H9 (cell line): ENCODE data around the gene HLA-G. TPM values are rescaled to one million over a fixed set of nuclear protein-coding genes. Genes with fewer than 3 reads are reported as not detected.
"Not testable (repeated sequence)": the region's sequence is repeated elsewhere in the genome, so short reads cannot be mapped to it uniquely, and the experiment has no call there.

Source experiments
- DNase-seq: peaks from one replicate; pipeline ENCODE4 v3.0.0-alpha.2; 2017
- H2AFZ ChIP-seq: one replicate; pipeline ENCODE4 v1.6.1; 2013; ENCODE audit warnings: mild to moderate bottlenecking, low read length, control low read depth, moderate library complexity
- H2AK5ac ChIP-seq: 2 replicates; pipeline ENCODE4 v1.6.1; 2013; ENCODE audit warnings: low read length, control low read depth, mixed read lengths; ENCODE audit not compliant: insufficient read length
- H2BK120ac ChIP-seq: one replicate; pipeline ENCODE4 v1.6.1; 2013; ENCODE audit warnings: low read depth, mild to moderate bottlenecking, low read length, control low read depth, inconsistent platforms; ENCODE audit not compliant: poor library complexity, severe bottlenecking
- H2BK12ac ChIP-seq: 2 replicates; pipeline ENCODE4 v1.6.1; 2013; ENCODE audit warnings: low read length, control low read depth, mixed read lengths, low read depth; ENCODE audit not compliant: insufficient read length
- H2BK15ac ChIP-seq: 2 replicates; pipeline ENCODE4 v1.6.1; 2013; ENCODE audit warnings: low read depth, low read length, control low read depth
- H2BK20ac ChIP-seq: one replicate; pipeline ENCODE4 v1.6.1; 2013; ENCODE audit warnings: low read depth, mild to moderate bottlenecking, low read length, control low read depth, inconsistent platforms; ENCODE audit not compliant: poor library complexity, severe bottlenecking
- H2BK5ac ChIP-seq: 2 replicates; pipeline ENCODE4 v1.6.1; 2013; ENCODE audit warnings: low read length, control low read depth, mixed read lengths; ENCODE audit not compliant: insufficient read length
- H3K14ac ChIP-seq: 2 replicates; pipeline ENCODE4 v1.6.1; 2013; ENCODE audit warnings: low read length, control low read depth; ENCODE audit not compliant: insufficient read depth
- H3K18ac ChIP-seq: 2 replicates; pipeline ENCODE4 v1.6.1; 2013; ENCODE audit warnings: low read depth, mild to moderate bottlenecking, mixed read lengths, low read length, control low read depth; ENCODE audit not compliant: insufficient read length
- H3K23ac ChIP-seq: 2 replicates; pipeline ENCODE4 v1.6.1; 2013; ENCODE audit warnings: low read length, control low read depth, mixed read lengths, low read depth; ENCODE audit not compliant: insufficient read length
- H3K23me2 ChIP-seq: 2 replicates; pipeline ENCODE4 v1.6.1; 2013; ENCODE audit warnings: low read depth, mild to moderate bottlenecking, mixed read lengths, low read length, control low read depth; ENCODE audit not compliant: insufficient read length, poor library complexity, severe bottlenecking
- H3K27ac ChIP-seq: 2 replicates; pipeline ENCODE4 v1.5.1; 2013; ENCODE audit warnings: low read length, control low read depth, mixed read lengths, low read depth; ENCODE audit not compliant: insufficient read length
- H3K27me3 ChIP-seq: 2 replicates; pipeline ENCODE4 v1.6.1; 2013; ENCODE audit warnings: low read length, control low read depth, inconsistent platforms; ENCODE audit not compliant: insufficient read depth
- H3K4ac ChIP-seq: 2 replicates; pipeline ENCODE4 v1.6.1; 2013; ENCODE audit warnings: low read depth, mild to moderate bottlenecking, control low read depth, inconsistent platforms, low read length, moderate library complexity
- H3K4me1 ChIP-seq: 2 replicates; pipeline ENCODE4 v1.6.1; 2013; ENCODE audit warnings: low read length, control low read depth, inconsistent platforms; ENCODE audit not compliant: insufficient read depth
- H3K4me2 ChIP-seq: 2 replicates; pipeline ENCODE4 v1.6.1; 2013; ENCODE audit warnings: low read length, control low read depth, mixed read lengths; ENCODE audit not compliant: insufficient read length, insufficient read depth
- H3K56ac ChIP-seq: 2 replicates; pipeline ENCODE4 v1.6.1; 2013; ENCODE audit warnings: low read depth, mild to moderate bottlenecking, mixed read lengths, low read length, control low read depth; ENCODE audit not compliant: insufficient read length
- H3K79me1 ChIP-seq: 2 replicates; pipeline ENCODE4 v1.6.1; 2013; ENCODE audit warnings: low read depth, mild to moderate bottlenecking, moderate library complexity, low read length, control low read depth, inconsistent platforms; ENCODE audit not compliant: insufficient read depth, poor library complexity, severe bottlenecking
- H3K79me2 ChIP-seq: 2 replicates; pipeline ENCODE4 v1.6.1; 2013; ENCODE audit warnings: low read length, control low read depth, inconsistent platforms; ENCODE audit not compliant: insufficient read depth
- H3K9ac ChIP-seq: 2 replicates; pipeline ENCODE4 v1.6.1; 2013; ENCODE audit warnings: low read length, control low read depth, mixed read lengths; ENCODE audit not compliant: insufficient read length; ENCODE audit errors: extremely low read depth
- H3K9me3 ChIP-seq: one replicate; pipeline ENCODE4 v1.6.1; 2013; ENCODE audit warnings: low read depth, low read length, inconsistent platforms; ENCODE audit not compliant: control insufficient read depth
- H3T11ph ChIP-seq: one replicate; pipeline ENCODE4 v1.6.1; 2013; ENCODE audit warnings: mild to moderate bottlenecking, low read length, control low read depth, inconsistent platforms
- H4K20me1 ChIP-seq: one replicate; pipeline ENCODE4 v1.6.1; 2013; ENCODE audit not compliant: control insufficient read depth, insufficient read length, insufficient read depth
- H4K5ac ChIP-seq: 2 replicates; pipeline ENCODE4 v1.6.1; 2013; ENCODE audit warnings: low read depth, mild to moderate bottlenecking, mixed read lengths, low read length, control low read depth; ENCODE audit not compliant: insufficient read length
- H4K8ac ChIP-seq: replicated peaks from 2 replicates; pipeline ENCODE4 v1.6.1; 2013; ENCODE audit warnings: low read length, control low read depth, mixed read lengths, low read depth; ENCODE audit not compliant: insufficient read length
- H4K91ac ChIP-seq: 2 replicates; pipeline ENCODE4 v1.6.1; 2013; ENCODE audit warnings: low read depth, mild to moderate bottlenecking, moderate library complexity, mixed read lengths, low read length, control low read depth; ENCODE audit not compliant: insufficient read length
- H3K27ac Mint-ChIP-seq, 3 experiments: 2 replicates in 2 of 3; 3 replicates in 1 of 3; pipeline ENCODE4 v1.8.0; 2020 to 2021; ENCODE audit warnings: mixed read lengths in 3 of 3, mild to moderate bottlenecking in 1 of 3, moderate library complexity in 1 of 3
- H3K27me3 Mint-ChIP-seq: 2 replicates; pipeline ENCODE4 v1.8.0; 2021; ENCODE audit warnings: low read depth, mild to moderate bottlenecking, moderate library complexity, mixed read lengths
- H3K36me3 Mint-ChIP-seq, 3 experiments: 2 replicates in 2 of 3; 3 replicates in 1 of 3; pipeline ENCODE4 v1.8.0; 2020 to 2021; ENCODE audit warnings: low read depth in 3 of 3, mixed read lengths in 3 of 3; ENCODE audit not compliant: insufficient read depth in 1 of 3
- H3K4me1 Mint-ChIP-seq, 2 experiments: 2 replicates each; pipeline ENCODE4 v1.8.0; 2020; ENCODE audit warnings: mixed read lengths in 2 of 2
- H3K4me3 Mint-ChIP-seq, 2 experiments: 2 replicates in 1 of 2; 3 replicates in 1 of 2; pipeline ENCODE4 v1.8.0; 2020 to 2021; ENCODE audit warnings: mild to moderate bottlenecking in 2 of 2, mixed read lengths in 2 of 2, moderate library complexity in 1 of 2
- H3K9me3 Mint-ChIP-seq, 2 experiments: 2 replicates in 1 of 2; 3 replicates in 1 of 2; pipeline ENCODE4 v1.8.0; 2020; ENCODE audit warnings: mild to moderate bottlenecking in 2 of 2, mixed read lengths in 2 of 2, moderate library complexity in 1 of 2
- WGBS: extraction: QIAGEN DNeasy Blood & Tissue Kit; methylation state at CpG from one replicate; pipeline ENCODE4 v1.1.7; 2013; ENCODE audit warnings: missing lambda C conversion rate, low lambda C conversion rate, mixed read lengths; ENCODE audit not compliant: insufficient read length; ENCODE audit errors: extremely low coverage; 5-methylcytosine and 5-hydroxymethylcytosine counted together
- long read RNA-seq: library from polyadenylated mRNA; unstranded; transcript quantifications from one replicate; pipeline ENCODE4 v2.0.0, GENCODE V29; 2020
- total RNA-seq: library from RNA; stranded (reverse); gene quantifications from 2 replicates; pipeline ENCODE4 v1.2.1, GENCODE V29; 2021
- TF ChIP-seq, protein P1 (sequence below): fragments of 200-600 bp; sonication (generic); conservative IDR thresholded peaks from 3 replicates; pipeline ENCODE4 v1.8.0; 2021; ENCODE audit warnings: antibody characterized with exemption, mild to moderate bottlenecking

Gene HLA-G
- 2.7 and 2.9 TPM in 2 replicates for total RNA-seq
- long read RNA-seq, transcript HLA-G-201 (7 exons, 1,427 nt), result major isoform, 5 of 7 reads
- long read RNA-seq, partial matches to known transcripts, result 1 of 7 reads
- long read RNA-seq, other reads (novel, unspliced or antisense), result 1 of 7 reads

GRCh38 chr6:29827579-29828470 lies at the start of gene HLA-G:
TSS of gene HLA-G (plus strand) at chr6:29827825. CDS start at chr6:29827845, 20 bp downstream.
- H2BK120ac ChIP-seq, result no peak within 1 kb of the TSS
- H3K9me3 ChIP-seq, result no peaks in the 10 kb centered on the region
- H3K23ac ChIP-seq, result no peak within 1 kb of the TSS
- peaks cover 11% of the 10 kb centered on the region for H3K23me2 ChIP-seq
- Mint-ChIP-seq H3K4me3 (peak within 1 kb of the TSS; percentile 69 to 79), H3K36me3 (peaks cover 0 to 2% (median 0%) of the 10 kb centered on the region in 3 experiments; a peak in 2 of 7 replicates), H3K4me1 (peaks cover 2 to 11% of the 10 kb centered on the region in 2 experiments; a peak in 3 of 4 replicates), H3K27me3 (peaks cover 72% of the 10 kb centered on the region), H3K9me3 (no peaks in the 10 kb centered on the region; a peak in 1 of 5 replicates), H3K27ac (no peak within 1 kb of the TSS; a peak in 1 of 7 replicates)
- H3T11ph ChIP-seq, result no peak within 1 kb of the TSS
- no peak within 1 kb of the TSS for H4K5ac ChIP-seq
- no peak within 1 kb of the TSS for H2BK5ac ChIP-seq
- H3K4me1 ChIP-seq, result no peaks in the 10 kb centered on the region
- peaks cover 12% of the 10 kb centered on the region; the same call in 1 of the 2 replicates for H3K27me3 ChIP-seq
- H3K79me2 ChIP-seq, result no peaks in the 10 kb centered on the region
- no peak within 1 kb of the TSS for H3K18ac ChIP-seq
- H3K27ac ChIP-seq, result no peak within 1 kb of the TSS
- no peak within 1 kb of the TSS for H4K8ac ChIP-seq
- H3K9ac ChIP-seq, result no peak within 1 kb of the TSS
- no peak within 1 kb of the TSS for H2BK20ac ChIP-seq
- H3K4me2 ChIP-seq, result peak within 1 kb of the TSS; percentile 62
- no peak within 1 kb of the TSS for H3K14ac ChIP-seq
- no peak within 1 kb of the TSS for H2BK15ac ChIP-seq
- H2AFZ ChIP-seq, result no peak within 1 kb of the TSS
- H3K79me1 ChIP-seq, result no peaks in the 10 kb centered on the region
- no peak within 1 kb of the TSS for H2AK5ac ChIP-seq
- no peak within 1 kb of the TSS for H3K4ac ChIP-seq
- H4K91ac ChIP-seq, result no peak within 1 kb of the TSS
- WGBS, result no CpG with 5 or more reads among the region's 75 CpGs
- H4K20me1 ChIP-seq, result no peaks in the 10 kb centered on the region
- TF ChIP-seq, protein P1, sequence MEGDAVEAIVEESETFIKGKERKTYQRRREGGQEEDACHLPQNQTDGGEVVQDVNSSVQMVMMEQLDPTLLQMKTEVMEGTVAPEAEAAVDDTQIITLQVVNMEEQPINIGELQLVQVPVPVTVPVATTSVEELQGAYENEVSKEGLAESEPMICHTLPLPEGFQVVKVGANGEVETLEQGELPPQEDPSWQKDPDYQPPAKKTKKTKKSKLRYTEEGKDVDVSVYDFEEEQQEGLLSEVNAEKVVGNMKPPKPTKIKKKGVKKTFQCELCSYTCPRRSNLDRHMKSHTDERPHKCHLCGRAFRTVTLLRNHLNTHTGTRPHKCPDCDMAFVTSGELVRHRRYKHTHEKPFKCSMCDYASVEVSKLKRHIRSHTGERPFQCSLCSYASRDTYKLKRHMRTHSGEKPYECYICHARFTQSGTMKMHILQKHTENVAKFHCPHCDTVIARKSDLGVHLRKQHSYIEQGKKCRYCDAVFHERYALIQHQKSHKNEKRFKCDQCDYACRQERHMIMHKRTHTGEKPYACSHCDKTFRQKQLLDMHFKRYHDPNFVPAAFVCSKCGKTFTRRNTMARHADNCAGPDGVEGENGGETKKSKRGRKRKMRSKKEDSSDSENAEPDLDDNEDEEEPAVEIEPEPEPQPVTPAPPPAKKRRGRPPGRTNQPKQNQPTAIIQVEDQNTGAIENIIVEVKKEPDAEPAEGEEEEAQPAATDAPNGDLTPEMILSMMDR, result no peak
- DNase-seq, result peak; percentile 53
- no peak within 1 kb of the TSS for H3K56ac ChIP-seq
- no peak within 1 kb of the TSS for H2BK12ac ChIP-seq

GRCh38 chr6:29780019-29780698 lies 47.5 kb upstream of the HLA-G start:
- Mint-ChIP-seq H3K36me3 (peaks cover 11 to 14% (median 12%) of the 10 kb centered on the region in 3 experiments; a peak in 5 of 7 replicates), H3K9me3 (peaks cover 18 to 30% of the 10 kb centered on the region in 2 experiments), H3K4me1 (peaks cover 28 to 29% of the 10 kb centered on the region in 2 experiments), H3K27me3 (peaks cover 15% of the 10 kb centered on the region), H3K27ac (peak overlapping the region; percentile 35 to 61 (median 38); a peak in 3 of 7 replicates)
- H4K20me1 ChIP-seq, H4K91ac ChIP-seq, H3K9me3 ChIP-seq, H2AK5ac ChIP-seq, H3K4me1 ChIP-seq, H3K18ac ChIP-seq, H3K14ac ChIP-seq, H3K4me3 Mint-ChIP-seq, H3K56ac ChIP-seq, H2BK12ac ChIP-seq, DNase-seq, H3T11ph ChIP-seq, H2AFZ ChIP-seq, H2BK5ac ChIP-seq, H3K79me1 ChIP-seq, H3K4me2 ChIP-seq, H4K8ac ChIP-seq, H2BK120ac ChIP-seq, H2BK15ac ChIP-seq, H3K23me2 ChIP-seq, H3K79me2 ChIP-seq, H3K27ac ChIP-seq, H4K5ac ChIP-seq, H3K9ac ChIP-seq, H3K27me3 ChIP-seq, H3K4ac ChIP-seq, H2BK20ac ChIP-seq, H3K23ac ChIP-seq: not testable (repeated sequence)
- no CpG with 5 or more reads among the region's 13 CpGs for WGBS
